HG03378 (cell line): ENCODE data around the gene EEF1AKMT2.
"Not testable (repeated sequence)": the region's sequence is repeated elsewhere in the genome, so short reads cannot be mapped to it uniquely, and the experiment has no call there.

ENCODE experiments used
- ATAC-seq: cut with Tn5 transposase; IDR thresholded peaks from one replicate; pipeline ENCODE4 v1.9.1; 2021; ENCODE audit warnings: mild to moderate bottlenecking, moderate library complexity; ENCODE audit not compliant: unreplicated experiment

The EEF1AKMT2 gene

GRCh38 chr10:124791547-124792348 is at the start of gene EEF1AKMT2:
Gene EEF1AKMT2 (minus strand): TSS chr10:124791887. CDS start chr10:124791833, 54 bp downstream.
- peak; percentile 66 for ATAC-seq

GRCh38 chr10:124837687-124838086 is 46.0 kb upstream of the EEF1AKMT2 start:
- no peak for ATAC-seq

GRCh38 chr10:124831116-124831515 is 39.4 kb upstream of the EEF1AKMT2 start:
- ATAC-seq: no peak

DNA sequence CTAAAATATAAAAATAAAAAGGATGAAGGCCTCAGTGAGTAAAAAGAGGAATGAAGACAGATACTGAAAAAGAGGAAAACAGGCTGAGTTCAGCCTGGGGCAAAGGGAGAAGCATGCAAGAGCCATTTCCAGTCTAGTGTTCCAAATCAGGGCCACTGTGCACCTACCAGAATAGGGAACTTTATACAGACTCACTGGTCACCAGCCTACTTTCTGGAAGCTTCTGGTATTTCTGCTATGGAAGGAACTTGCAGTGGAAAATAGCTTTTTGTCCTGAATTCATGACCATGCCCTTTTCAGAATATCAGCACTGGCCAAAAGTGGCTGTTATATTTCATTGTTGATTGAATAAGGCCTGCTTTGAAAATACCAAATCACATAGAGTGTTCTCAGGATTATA is 38.8 kb upstream of the EEF1AKMT2 start:
- ATAC-seq: no peak

DNA sequence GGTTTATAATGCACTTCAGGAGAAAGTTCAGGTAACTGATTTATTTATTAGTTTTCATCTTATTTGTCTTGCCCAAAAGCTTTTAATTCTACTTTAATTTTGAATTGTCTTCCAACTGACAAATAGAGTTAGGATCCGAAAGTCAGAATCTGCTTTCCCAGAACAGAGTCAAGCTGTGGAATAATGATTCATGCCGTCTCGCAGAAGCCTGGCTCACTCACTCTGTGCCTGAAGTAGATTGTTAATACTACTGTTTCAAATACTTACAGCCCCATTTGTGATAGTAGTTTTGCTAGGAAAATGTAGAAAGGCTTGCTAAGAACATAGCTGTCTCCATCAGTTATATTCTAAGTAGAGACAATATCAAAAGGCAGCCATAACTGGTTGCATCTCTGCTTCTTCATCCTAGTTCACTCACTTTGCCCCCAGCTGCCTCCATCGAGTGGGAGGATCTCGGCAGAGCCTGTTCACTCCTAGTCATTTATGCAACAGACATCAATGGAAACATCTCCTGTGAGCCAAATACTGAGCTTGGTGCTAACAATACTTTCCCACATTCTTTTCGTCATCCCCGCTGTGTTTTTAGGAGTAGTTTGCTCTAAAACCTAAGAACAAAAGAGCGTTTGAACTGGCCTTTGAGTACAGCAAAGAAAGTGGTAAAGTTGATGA is 37.9 kb upstream of the EEF1AKMT2 start:
- ATAC-seq: no peak

GRCh38 chr10:124827474-124827873 is 35.8 kb upstream of the EEF1AKMT2 start:
- ATAC-seq: no peak

DNA sequence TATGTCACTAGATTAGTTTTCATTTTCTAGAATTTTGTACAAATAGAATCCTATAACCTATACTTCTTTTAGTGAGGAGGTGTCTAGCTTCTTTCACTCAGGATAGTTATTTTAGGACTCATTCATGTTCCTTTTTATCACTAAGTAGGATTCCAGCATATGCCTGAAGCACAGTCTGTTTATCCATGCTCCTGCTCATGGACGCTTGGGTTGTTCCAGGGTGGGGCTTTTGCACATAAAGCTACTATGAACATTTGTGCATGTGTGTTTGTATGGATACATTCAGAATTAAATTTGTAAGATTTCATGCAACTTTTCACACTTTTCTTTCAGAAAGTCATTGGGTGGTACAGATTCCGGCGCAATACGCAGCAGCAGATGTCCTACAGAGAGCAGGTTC is 34.6 kb upstream of the EEF1AKMT2 start:
- ATAC-seq: no peak

DNA sequence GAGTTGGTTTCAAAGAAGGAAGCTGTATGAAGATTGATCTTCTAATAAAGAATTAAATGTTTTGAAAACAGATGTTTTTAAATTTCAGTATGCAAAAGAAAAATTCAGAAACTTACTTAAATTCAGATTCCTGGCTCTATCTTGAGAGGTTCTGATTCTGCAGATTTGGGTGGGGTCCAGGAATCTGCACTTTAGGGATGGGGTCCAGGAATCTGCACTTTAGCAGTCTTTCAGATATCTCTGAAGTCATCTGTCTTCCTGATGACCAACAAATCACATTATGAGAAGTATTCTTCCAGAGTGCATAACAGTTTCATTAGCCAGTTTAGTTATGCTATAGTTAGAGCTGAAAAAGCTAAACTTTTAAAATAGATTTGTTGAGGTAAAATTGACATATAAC is 34.0 kb upstream of the EEF1AKMT2 start:
- no peak for ATAC-seq

GRCh38 chr10:124824932-124825331 is 33.2 kb upstream of the EEF1AKMT2 start:
- not testable (repeated sequence) for ATAC-seq

DNA sequence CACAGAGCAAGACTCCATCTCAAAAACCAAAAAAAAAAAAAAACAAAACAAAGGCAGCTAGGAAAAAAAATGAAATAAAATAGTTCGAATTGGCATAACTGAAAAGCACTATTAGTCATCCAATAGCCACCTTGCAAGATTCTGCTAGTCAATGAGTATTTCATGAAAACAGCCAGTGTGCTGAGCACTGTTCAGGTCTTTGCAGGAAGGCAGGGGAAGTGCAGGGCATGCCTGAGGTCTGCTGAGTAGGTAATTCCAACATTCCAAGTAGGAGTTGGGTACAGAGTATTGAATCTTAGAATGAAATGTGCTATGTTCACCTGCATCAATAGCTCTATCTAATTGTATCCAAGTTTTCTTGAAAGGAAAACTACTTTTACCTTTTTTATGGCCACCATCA is 32.8 kb upstream of the EEF1AKMT2 start:
- ATAC-seq: no peak

DNA sequence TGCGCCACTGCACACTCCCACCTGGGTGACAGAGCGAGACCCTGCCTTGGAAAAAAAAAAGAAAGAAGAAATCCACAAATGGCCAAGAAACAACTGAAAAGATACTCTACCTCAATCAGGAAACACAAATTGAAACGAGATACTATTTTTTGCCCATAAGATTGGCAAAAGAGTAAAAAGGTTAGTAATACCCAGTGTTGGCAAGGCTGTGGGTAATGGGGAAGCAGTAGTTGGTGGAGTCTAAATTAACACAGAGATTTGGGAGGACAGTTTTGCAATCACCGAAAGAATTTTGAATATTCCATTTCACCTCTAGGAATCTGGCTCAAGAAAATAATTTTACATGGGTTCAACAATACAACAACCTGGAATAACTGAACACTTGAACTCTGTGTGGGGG is 29.8 kb upstream of the EEF1AKMT2 start:
- ATAC-seq: no peak

GRCh38 chr10:124820121-124820520 is 28.4 kb upstream of the EEF1AKMT2 start:
- no peak for ATAC-seq

DNA sequence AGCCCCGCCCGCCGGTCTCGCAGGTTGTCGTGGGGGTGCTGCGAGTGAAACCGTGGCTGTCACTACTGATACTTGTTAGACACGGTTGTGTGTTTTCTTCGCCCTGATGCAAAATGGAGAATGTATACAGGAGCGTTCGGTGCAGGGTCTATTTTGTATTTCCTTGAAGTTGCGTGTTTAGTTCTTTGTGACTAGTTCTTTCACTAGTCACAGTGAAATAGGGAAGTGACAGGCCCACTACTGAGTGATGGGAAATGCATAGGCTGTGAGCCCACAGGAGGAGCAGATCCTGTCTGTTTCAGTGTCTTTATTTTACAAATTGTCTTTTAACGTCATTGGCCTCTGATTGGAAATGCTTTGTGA is 10.6 kb upstream of the EEF1AKMT2 start:
- peak; percentile 45 for ATAC-seq

- ATAC-seq: no peak
Measured at GRCh38 chr10:124799211-124799610, 7.5 kb upstream of the EEF1AKMT2 start.

DNA sequence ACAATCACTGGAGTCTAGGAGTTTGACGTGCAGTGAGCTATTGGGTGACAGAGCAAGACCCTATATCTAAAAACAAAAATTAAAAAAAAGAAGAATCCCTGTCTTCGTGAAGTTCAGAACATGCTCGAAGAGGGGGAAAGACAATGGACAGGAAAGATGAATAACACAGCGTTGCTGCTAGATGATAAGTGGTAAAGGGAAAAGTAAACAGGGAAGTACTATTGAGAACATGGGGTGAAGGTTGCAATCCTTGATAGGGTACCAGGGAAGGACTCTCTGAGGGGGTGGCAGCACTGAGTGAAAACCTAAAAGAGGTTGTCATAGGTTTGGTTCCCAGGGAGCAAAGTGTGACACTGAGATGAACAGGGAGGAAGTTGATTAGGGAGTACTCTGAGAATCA is 7.1 kb upstream of the EEF1AKMT2 start:
- no peak for ATAC-seq

GRCh38 chr10:124798364-124798763 is 6.7 kb upstream of the EEF1AKMT2 start:
- ATAC-seq: no peak

DNA sequence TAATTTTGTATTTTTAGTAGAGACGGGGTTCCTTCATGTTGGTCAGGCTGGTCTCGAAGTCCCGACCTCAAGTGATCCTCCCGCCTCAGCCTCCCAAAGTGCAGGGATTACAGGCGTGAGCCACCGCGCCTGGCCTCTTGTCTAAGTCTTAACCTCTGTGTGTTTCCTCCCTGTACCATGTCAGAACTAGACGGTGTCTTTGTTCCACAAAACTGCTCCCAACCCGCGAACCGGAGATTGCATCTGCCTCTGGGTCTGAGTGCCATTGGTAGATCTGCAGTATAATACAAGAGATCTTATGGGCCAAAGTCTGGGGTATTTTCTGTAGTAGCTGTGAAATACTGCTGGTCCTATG is 1.3 kb upstream of the EEF1AKMT2 start:
- ATAC-seq: no peak

DNA sequence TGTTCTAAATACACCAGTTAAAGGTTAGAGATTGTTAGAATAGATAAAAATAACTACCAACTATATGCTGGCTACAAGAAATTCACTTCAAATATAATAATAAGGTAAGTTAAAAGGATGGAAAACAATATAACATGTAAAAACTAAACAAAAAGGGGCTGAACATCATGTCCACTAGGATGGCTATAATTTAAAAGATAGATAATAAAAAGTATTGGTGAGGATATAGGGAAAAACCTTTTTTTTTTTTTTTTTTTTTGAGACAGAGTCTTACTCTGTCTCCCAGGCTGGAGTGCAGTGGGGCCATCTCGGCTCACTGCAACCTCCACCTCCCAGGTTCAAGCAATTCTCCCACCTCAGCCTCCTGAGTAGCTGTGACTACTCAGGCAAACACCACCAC is 8.8 kb downstream of the EEF1AKMT2 start:
- ATAC-seq: not testable (repeated sequence)

- ATAC-seq: no peak
Measured at GRCh38 chr10:124768791-124769190, 22.9 kb downstream of the EEF1AKMT2 start.

DNA sequence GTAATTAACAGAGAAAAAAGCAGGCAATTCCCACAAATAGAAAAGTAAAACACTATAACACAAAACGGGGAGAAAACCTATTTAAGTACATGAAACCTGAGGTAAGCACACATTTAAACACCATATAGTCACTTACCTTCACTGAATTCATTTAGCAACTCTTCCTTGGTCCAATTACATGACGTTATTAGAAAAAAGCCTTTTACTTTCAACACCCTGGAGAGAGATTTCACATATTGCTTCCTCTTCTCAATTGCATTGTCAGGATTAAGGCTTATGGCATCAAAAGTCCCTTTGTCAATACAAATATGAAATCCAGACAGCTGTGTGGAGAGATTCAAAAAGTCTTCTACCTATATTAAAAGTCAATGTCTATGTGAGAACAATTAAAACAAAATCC is 26.4 kb downstream of the EEF1AKMT2 start:
- ATAC-seq: no peak

GRCh38 chr10:124763267-124763666 is 28.4 kb downstream of the EEF1AKMT2 start:
- no peak for ATAC-seq

GRCh38 chr10:124762281-124762680 is 29.4 kb downstream of the EEF1AKMT2 start:
- no peak for ATAC-seq
